GM23338 (cell line): ENCODE measurements around the gene GALNT11.

Experiments
- CREB1 ChIP-seq: fragments of 250-450 bp; sonication (Bioruptor Pico); IDR thresholded peaks from 2 replicates; pipeline ENCODE4 v1.5.0; 2020; ENCODE audit warnings: low read depth, mild to moderate bottlenecking, moderate library complexity
- EZH2 ChIP-seq: fragments of 200-600 bp; sonication (generic); IDR thresholded peaks from one replicate; pipeline ENCODE4 v1.8.0; 2017; ENCODE audit warnings: antibody characterized with exemption, mild to moderate bottlenecking, low read depth; ENCODE audit not compliant: unreplicated experiment
- EZH2phosphoT487 ChIP-seq: fragments of 200-600 bp; sonication (generic); IDR thresholded peaks from one replicate; pipeline ENCODE4 v1.8.1; 2018; ENCODE audit warnings: antibody characterized with exemption; ENCODE audit not compliant: unreplicated experiment
- NANOG ChIP-seq: IDR thresholded peaks from 2 replicates; pipeline ENCODE4 v1.6.1; 2016; ENCODE audit warnings: antibody characterized with exemption, borderline replicate concordance
- POLR2AphosphoS5 ChIP-seq: IDR thresholded peaks from 2 replicates; pipeline ENCODE4 v1.6.1; 2016; ENCODE audit warnings: antibody characterized with exemption, low read depth
- ZNF331 ChIP-seq: fragments of 250-450 bp; sonication (Bioruptor Pico); IDR thresholded peaks from 2 replicates; pipeline ENCODE4 v1.5.0; 2020; ENCODE audit warnings: low read depth, mild to moderate bottlenecking, moderate library complexity
- TF ChIP-seq, protein P1 (sequence below): IDR thresholded peaks from one replicate; pipeline ENCODE4 v1.6.1; 2018; ENCODE audit warnings: antibody characterized with exemption; ENCODE audit not compliant: unreplicated experiment
- TF ChIP-seq, protein P2 (sequence below), 2 experiments: fragments of 200-600 bp in 1 of 2; sonication (generic) in 1 of 2; conservative IDR thresholded peaks; 2 replicates each; pipeline versions ENCODE4 v1.5.1 to v1.6.1; 2016 to 2017; ENCODE audit warnings: antibody characterized with exemption in 2 of 2, low read depth in 2 of 2, mild to moderate bottlenecking in 2 of 2, moderate library complexity in 1 of 2
- TF ChIP-seq, protein P3 (sequence below): IDR thresholded peaks from 2 replicates; pipeline ENCODE4 v1.6.1; 2016; ENCODE audit warnings: antibody characterized with exemption
- TF ChIP-seq, protein P4 (sequence below): fragments of 250-450 bp; sonication (Bioruptor Pico); IDR thresholded peaks from 2 replicates; pipeline ENCODE4 v1.5.0; 2020; ENCODE audit warnings: mild to moderate bottlenecking, moderate library complexity

DNA sequence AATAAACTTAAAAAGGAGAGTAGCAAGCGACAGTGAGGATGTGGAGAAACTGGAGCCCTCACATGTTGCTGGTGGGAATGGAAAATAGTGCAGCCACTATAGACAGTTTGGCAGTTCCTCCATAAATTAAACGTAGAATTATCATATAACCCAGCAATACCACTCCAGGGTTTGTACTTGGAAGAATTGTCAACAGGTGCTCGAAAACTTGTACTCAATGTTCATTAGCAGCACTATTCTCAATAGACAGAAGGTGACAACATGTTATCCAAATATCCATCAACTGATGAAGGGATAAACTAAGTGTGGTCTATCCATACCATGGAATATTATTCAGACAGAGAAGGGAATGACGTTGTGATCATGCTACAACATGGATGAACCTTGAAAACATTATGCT, 71.9 kb downstream of the GALNT11 start:
- TF ChIP-seq EZH2 (no peak), POLR2AphosphoS5 (no peak), NANOG (no peak), CREB1 (CRISPR knock-in tag) (no peak), EZH2phosphoT487 (no peak), ZNF331 (CRISPR knock-in tag) (no peak)
- TF ChIP-seq, protein P1, sequence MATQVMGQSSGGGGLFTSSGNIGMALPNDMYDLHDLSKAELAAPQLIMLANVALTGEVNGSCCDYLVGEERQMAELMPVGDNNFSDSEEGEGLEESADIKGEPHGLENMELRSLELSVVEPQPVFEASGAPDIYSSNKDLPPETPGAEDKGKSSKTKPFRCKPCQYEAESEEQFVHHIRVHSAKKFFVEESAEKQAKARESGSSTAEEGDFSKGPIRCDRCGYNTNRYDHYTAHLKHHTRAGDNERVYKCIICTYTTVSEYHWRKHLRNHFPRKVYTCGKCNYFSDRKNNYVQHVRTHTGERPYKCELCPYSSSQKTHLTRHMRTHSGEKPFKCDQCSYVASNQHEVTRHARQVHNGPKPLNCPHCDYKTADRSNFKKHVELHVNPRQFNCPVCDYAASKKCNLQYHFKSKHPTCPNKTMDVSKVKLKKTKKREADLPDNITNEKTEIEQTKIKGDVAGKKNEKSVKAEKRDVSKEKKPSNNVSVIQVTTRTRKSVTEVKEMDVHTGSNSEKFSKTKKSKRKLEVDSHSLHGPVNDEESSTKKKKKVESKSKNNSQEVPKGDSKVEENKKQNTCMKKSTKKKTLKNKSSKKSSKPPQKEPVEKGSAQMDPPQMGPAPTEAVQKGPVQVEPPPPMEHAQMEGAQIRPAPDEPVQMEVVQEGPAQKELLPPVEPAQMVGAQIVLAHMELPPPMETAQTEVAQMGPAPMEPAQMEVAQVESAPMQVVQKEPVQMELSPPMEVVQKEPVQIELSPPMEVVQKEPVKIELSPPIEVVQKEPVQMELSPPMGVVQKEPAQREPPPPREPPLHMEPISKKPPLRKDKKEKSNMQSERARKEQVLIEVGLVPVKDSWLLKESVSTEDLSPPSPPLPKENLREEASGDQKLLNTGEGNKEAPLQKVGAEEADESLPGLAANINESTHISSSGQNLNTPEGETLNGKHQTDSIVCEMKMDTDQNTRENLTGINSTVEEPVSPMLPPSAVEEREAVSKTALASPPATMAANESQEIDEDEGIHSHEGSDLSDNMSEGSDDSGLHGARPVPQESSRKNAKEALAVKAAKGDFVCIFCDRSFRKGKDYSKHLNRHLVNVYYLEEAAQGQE: no peak
- TF ChIP-seq, protein P2, sequence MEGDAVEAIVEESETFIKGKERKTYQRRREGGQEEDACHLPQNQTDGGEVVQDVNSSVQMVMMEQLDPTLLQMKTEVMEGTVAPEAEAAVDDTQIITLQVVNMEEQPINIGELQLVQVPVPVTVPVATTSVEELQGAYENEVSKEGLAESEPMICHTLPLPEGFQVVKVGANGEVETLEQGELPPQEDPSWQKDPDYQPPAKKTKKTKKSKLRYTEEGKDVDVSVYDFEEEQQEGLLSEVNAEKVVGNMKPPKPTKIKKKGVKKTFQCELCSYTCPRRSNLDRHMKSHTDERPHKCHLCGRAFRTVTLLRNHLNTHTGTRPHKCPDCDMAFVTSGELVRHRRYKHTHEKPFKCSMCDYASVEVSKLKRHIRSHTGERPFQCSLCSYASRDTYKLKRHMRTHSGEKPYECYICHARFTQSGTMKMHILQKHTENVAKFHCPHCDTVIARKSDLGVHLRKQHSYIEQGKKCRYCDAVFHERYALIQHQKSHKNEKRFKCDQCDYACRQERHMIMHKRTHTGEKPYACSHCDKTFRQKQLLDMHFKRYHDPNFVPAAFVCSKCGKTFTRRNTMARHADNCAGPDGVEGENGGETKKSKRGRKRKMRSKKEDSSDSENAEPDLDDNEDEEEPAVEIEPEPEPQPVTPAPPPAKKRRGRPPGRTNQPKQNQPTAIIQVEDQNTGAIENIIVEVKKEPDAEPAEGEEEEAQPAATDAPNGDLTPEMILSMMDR (conservative IDR thresholded peaks at IDR 0.05; ENCODE audit: low read depth in 2 of 2): no peak
- TF ChIP-seq, protein P3, sequence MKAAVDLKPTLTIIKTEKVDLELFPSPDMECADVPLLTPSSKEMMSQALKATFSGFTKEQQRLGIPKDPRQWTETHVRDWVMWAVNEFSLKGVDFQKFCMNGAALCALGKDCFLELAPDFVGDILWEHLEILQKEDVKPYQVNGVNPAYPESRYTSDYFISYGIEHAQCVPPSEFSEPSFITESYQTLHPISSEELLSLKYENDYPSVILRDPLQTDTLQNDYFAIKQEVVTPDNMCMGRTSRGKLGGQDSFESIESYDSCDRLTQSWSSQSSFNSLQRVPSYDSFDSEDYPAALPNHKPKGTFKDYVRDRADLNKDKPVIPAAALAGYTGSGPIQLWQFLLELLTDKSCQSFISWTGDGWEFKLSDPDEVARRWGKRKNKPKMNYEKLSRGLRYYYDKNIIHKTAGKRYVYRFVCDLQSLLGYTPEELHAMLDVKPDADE: no peak
- TF ChIP-seq, protein P4, sequence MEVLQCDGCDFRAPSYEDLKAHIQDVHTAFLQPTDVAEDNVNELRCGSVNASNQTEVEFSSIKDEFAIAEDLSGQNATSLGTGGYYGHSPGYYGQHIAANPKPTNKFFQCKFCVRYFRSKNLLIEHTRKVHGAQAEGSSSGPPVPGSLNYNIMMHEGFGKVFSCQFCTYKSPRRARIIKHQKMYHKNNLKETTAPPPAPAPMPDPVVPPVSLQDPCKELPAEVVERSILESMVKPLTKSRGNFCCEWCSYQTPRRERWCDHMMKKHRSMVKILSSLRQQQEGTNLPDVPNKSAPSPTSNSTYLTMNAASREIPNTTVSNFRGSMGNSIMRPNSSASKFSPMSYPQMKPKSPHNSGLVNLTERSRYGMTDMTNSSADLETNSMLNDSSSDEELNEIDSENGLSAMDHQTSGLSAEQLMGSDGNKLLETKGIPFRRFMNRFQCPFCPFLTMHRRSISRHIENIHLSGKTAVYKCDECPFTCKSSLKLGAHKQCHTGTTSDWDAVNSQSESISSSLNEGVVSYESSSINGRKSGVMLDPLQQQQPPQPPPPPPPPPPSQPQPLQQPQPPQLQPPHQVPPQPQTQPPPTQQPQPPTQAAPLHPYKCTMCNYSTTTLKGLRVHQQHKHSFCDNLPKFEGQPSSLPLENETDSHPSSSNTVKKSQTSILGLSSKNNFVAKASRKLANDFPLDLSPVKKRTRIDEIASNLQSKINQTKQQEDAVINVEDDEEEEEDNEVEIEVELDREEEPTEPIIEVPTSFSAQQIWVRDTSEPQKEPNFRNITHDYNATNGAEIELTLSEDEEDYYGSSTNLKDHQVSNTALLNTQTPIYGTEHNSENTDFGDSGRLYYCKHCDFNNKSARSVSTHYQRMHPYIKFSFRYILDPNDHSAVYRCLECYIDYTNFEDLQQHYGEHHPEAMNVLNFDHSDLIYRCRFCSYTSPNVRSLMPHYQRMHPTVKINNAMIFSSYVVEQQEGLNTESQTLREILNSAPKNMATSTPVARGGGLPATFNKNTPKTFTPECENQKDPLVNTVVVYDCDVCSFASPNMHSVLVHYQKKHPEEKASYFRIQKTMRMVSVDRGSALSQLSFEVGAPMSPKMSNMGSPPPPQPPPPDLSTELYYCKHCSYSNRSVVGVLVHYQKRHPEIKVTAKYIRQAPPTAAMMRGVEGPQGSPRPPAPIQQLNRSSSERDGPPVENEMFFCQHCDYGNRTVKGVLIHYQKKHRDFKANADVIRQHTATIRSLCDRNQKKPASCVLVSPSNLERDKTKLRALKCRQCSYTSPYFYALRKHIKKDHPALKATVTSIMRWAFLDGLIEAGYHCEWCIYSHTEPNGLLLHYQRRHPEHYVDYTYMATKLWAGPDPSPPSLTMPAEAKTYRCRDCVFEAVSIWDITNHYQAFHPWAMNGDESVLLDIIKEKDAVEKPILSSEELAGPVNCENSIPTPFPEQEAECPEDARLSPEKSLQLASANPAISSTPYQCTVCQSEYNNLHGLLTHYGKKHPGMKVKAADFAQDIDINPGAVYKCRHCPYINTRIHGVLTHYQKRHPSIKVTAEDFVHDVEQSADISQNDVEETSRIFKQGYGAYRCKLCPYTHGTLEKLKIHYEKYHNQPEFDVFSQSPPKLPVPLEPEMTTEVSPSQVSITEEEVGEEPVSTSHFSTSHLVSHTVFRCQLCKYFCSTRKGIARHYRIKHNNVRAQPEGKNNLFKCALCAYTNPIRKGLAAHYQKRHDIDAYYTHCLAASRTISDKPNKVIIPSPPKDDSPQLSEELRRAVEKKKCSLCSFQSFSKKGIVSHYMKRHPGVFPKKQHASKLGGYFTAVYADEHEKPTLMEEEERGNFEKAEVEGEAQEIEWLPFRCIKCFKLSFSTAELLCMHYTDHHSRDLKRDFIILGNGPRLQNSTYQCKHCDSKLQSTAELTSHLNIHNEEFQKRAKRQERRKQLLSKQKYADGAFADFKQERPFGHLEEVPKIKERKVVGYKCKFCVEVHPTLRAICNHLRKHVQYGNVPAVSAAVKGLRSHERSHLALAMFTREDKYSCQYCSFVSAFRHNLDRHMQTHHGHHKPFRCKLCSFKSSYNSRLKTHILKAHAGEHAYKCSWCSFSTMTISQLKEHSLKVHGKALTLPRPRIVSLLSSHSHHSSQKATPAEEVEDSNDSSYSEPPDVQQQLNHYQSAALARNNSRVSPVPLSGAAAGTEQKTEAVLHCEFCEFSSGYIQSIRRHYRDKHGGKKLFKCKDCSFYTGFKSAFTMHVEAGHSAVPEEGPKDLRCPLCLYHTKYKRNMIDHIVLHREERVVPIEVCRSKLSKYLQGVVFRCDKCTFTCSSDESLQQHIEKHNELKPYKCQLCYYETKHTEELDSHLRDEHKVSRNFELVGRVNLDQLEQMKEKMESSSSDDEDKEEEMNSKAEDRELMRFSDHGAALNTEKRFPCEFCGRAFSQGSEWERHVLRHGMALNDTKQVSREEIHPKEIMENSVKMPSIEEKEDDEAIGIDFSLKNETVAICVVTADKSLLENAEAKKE (CRISPR knock-in tag): no peak
